HG03025 (cell line): ENCODE data around the gene RABGGTA.
"Not testable (repeated sequence)": the region's sequence is repeated elsewhere in the genome, so short reads cannot be mapped to it uniquely, and the experiment has no call there.

Experiments
- ATAC-seq: cut with Tn5 transposase; IDR thresholded peaks from one replicate; pipeline ENCODE4 v1.9.1; 2021; ENCODE audit warnings: mild to moderate bottlenecking, moderate library complexity; ENCODE audit not compliant: unreplicated experiment, low FRiP score

RABGGTA gene

GRCh38 chr14:24245350-24245749 lies 26.0 kb downstream of the RABGGTA start:
- not testable (repeated sequence) for ATAC-seq

- no peak for ATAC-seq
Observed at GRCh38 chr14:24243336-24243836, 28.0 kb downstream of the RABGGTA start.

DNA sequence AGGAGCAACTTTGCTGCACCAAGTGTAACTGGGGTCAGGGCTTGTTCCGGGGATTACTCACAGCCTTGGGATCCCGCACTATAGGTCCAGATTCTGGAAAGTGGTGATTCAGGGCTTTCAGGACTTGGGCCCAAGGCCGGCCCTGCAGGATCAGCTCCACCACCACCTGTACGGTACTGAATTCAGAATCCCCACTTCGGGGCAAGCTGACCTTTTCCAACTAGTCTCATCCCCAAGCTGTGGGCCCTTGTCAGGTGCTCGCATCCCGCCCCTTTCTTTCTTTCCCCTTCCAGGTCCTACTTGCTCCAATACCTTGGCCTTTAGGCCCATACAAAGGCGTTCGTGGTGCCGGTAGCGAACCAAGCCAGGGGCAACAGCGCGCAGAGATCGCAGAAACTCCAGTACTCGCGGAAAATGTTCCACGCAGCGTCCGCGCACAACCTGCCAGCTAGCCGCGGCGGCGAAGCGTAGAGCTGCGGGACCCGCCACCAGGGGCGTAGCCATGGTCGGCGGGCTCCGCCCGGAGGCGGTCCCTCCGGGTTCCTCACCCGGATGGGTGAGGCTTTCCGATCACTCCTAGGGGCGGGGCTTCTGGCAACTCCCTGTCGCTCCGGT lies 29.5 kb downstream of the RABGGTA start:
- peak; percentile 70 for ATAC-seq

GRCh38 chr14:24240110-24240918 lies 31.1 kb downstream of the RABGGTA start:
- ATAC-seq, result no peak

GRCh38 chr14:24238527-24239037 lies 32.8 kb downstream of the RABGGTA start:
- ATAC-seq, result no peak

GRCh38 chr14:24238123-24238522 lies 33.3 kb downstream of the RABGGTA start:
- ATAC-seq, result no peak

DNA sequence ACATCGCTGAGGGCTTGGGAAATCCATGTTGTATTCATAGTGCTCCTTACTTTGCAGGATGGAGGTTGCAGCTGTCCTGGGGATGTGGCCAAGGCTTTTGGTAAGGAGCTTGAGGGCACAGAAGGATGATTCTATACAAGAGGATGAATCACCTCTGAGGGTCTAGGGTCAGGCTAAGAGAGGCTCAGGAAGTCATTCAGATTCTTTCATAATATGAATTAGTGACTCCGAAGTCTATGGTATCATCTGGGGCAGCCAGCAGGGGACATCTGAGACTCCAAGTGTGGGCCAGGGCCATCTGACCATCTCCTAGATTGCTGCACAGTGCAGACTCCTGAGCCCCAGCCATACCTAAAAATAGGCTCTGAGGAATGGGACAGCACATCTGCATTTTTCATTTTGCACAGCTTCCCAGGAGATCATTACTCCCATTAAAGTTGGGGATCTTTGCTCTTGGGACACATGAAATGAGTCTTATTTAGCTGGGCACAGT lies 33.9 kb downstream of the RABGGTA start:
- no peak for ATAC-seq

DNA sequence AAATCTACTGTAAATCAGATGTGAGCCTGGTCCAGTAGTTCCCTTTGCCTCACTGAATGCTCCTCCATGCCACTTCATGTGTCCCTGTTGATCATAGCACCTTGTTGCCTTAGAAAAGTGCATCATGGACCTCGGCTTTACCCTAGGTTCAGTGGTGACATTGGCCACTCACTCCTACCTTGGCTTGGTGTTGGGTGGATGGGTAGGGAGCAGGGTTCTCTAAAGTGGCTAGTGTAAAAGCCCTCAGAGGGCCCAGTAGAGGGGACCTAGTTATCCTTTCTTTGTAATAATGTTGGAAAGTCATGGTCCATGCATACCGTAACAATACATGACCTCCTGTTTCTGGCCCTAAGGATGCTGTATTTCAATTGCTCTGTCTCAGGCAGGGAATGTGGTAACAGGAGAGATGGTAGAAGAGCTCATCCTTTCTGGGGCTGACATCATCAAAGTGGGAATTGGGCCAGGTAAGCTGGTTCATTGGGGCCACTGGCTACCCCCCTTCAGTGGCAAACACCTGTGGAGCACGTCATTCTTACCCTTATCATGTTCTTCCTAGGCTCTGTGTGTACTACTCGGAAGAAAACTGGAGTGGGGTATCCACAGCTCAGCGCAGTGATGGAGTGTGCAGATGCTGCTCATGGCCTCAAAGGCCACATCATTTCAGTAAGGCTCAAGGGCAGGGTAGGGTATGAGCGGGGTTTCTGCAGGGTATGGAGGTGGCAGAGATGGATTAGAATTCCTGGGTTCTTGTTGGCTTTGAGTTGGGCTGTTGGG lies 34.5 kb downstream of the RABGGTA start:
- ATAC-seq, result no peak

DNA sequence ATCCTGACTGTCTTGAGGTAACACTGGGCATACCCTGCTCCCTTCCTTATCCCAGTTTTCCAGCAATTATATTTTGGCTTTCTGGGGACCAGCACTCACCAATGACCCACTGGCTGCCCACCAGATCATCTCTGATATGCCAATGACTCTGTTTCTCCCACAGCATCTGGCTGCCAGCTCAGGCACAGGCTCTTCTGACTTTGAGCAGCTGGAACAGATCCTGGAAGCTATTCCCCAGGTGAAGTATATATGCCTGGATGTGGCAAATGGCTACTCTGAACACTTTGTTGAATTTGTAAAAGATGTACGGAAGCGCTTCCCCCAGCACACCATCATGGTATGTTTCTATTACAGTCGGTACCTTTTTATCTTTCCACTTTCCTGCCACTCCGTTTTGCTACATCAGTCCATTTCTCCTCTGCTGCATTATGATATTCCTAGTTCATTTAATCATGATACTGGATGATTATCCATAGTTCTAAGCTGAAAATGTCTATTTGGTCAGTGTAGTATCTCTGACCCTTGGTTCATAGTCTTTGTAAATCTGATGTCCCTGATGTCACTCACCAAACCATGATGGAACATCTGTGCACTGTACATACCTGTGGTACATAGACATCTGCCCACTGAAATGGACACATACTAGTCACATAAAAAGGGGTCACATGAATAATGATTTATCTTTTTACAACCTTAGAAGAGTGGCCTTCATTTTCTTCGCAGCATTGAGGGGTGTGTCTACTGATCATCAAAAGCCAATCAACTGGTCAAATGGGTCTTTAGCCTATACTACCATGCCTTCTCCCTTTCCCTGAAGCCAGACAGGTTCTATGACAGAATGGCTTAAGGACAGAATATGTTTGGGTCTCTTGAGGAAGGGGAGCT lies 35.4 kb downstream of the RABGGTA start:
- no peak for ATAC-seq

- ATAC-seq, result no peak
Observed at GRCh38 chr14:24234095-24235005, 37.0 kb downstream of the RABGGTA start.

DNA sequence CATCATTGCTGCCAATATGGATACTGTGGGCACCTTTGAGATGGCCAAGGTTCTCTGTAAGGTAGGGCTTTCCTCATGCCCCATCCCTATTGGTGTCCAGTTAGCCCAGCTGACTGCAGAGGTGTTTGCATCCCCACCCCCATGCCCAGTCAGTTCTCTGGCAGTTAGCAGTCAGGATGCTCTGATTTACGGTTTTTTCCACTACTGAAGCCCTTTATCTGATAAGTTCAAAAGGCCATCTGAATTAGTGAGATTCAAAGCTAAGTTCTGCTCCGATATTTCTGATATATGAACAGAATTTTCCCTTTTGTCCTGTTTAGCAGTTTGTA lies 37.9 kb downstream of the RABGGTA start:
- ATAC-seq, result no peak

- ATAC-seq, result peak; percentile 36
Observed at GRCh38 chr14:24232645-24233537, 38.5 kb downstream of the RABGGTA start, which contains the start of gene GMPR2. TSS of gene GMPR2 (plus strand) at chr14:24232929. CDS start at chr14:24233254, 325 bp downstream.

- peak; percentile 77 for ATAC-seq
Observed at GRCh38 chr14:24232121-24232644, 39.2 kb downstream of the RABGGTA start, which contains the start of gene NEDD8. TSS of gene NEDD8 (minus strand) at chr14:24232367. CDS start at chr14:24232267, 100 bp downstream.

DNA sequence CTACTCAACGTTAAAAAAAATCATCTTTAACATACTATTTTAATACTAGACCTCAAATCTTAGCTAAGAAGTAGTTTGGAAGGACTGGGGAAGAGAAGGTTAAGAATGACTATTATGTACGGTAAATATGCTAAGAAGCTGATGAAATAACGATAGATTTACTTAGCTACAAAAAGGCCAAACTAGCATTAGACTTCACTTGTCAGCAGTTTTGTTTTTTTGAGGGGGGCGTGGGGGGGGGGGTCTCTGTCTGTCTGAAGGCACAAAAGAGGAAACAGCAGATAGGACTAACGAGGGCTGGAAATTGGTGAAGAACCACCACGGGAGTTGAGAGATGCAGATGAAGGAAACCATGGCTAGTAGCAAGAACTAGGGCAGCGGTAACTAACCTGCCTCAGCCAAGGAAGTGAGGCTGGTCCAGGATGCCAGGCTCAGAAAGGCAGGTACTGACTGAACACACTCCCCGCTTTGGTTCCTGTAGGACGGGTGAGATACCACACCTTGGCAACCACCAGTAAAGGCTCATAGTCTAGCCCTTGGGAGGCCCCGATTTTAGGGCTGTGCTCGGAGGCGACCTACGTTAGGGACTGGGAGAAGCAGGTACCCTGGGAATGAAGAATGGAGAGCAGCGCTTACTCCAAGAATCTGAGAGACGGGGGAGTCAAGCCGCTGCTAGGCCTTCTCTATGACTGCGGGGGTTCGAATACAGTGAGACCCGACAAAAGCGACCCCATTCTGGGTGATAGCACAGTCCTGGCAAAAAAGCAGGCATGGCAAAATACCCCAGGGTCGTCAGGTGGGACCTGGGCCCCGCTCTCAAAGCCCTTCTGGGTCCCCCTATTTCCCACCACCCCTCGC lies 39.9 kb downstream of the RABGGTA start:
- peak; percentile 11 for ATAC-seq

DNA sequence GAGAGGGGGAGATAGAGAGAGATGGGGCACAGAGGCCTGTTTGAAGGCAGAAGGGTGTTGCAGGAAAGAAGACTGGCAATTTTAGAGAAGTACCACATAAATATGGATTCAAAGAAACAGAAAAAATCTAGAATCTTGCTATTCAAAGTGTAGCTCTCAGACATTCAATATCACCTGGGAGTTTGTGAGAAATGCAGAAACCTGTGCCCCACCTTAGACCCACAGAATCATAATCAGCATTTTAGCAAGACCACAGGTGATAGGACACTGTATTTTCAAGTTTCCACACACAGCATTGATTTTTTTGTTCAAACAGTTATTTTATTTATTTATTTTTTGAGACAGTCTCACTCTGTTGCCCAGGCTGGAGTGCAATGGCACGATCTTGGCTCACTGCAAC lies 42.5 kb downstream of the RABGGTA start:
- ATAC-seq, result no peak

- ATAC-seq, result no peak
Observed at GRCh38 chr14:24226473-24226872, 44.9 kb downstream of the RABGGTA start.
